Nucleus accumbens (tissue), 56 donors: Measurements from ENCODE around the gene DDX28.
"Not testable (repeated sequence)": the region's sequence is repeated elsewhere in the genome, so short reads cannot be mapped to it uniquely, and the experiment has no call there.

Source experiments
- DNase-seq, 56 donors: peaks; one replicate each; lab custom pipeline; 2025; lab: John Stamatoyannopoulos, UW

The DDX28 gene

DNA sequence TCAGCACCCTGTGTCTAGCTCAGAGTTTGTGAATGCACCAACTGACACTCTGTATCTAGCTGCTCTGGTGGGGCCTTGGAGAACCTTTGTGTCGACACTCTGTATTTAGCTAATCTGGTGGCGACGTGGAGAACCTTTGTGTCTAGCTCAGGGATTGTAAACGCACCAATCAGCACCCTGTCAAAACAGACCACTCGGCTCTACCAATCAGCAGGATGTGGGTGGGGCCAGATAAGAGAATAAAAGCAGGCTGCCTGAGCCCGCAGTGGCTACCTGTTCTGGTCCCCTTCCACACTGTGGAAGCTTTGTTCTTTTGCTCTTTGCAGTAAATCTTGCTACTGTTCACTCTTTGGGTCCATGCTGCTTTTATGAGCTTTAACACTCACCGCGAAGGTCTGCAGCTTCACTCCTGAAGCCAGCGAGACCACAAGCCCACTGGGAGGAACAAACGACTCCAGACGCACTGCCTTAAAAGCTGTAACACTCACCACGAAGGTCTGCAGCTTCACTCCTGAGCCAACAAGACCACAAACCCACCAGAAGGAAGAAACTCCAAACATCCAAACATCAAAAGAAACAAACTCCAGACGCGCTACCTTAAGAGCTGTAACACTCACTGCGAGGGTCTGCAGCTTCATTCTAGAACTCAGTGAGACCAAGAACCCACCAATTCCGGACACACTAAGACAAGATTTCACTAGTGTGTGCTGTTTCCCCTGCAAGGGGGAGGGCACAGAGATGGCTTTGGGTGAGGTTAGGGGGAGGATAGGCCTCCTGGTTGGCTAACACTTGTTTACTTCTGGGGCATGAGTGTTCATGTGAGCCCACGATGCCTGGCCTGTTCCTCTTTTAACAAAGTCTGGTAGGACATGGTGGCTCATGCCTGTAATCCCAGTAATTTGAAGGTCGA is 24.0 kb downstream of the DDX28 start, which contains the start of gene DPEP2:
Gene DPEP2 (minus strand): TSS at position 706 of the 910 bp plus-strand sequence. CDS start 6,272 bp downstream, outside the sequence.
- DNase-seq, result peak in 5 of 56 donors; percentile 1 to 21 (median 6)

DNA sequence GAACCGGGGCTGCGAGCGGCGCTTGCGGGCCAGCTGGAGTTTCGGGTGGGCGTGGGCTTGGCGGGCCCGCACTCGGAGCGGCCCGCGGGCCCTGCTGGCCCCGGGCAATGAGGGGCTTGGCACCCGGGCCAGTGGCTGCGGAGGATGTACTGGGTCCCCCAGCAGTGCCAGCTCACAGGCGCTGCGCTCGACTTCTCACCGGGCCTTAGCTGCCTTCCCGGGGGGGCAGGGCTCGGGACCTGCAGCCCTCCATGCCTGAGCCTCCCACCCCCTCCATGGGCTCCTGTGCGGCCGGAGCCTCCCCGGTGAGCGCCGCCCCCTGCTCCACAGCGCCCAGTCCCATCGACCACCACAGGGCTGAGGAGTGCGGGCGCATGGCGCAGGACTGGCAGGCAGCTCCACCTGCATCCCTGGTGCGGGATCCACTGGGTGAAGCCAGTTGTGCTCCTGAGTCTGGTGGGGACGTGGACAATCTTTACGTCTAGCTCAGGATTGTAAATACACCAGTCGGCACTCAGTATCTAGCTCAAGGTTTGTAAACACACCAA is 24.7 kb downstream of the DDX28 start:
- not testable (repeated sequence) for DNase-seq

DNA sequence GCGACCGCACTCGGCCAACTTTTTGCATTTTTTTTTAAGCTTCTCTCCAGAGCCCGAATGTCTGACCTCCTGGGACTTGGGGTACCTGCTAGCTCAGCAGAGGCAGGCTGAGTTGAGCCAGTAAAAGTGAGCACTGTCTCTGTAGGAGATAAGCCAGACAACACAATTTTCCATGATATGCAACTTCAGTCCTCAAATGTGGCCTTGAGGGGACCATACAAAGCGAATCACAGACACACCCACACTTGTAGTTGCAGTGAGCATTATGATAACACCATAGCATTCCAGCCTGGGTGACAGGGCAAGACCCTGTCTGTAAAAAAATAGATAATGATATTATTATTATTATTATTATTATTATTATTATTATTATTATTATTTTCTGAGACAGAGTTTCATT is 26.4 kb downstream of the DDX28 start:
- DNase-seq, result no peak

- no peak for DNase-seq
Observed at GRCh38 chr16:67995423-67995822, 27.6 kb downstream of the DDX28 start.

DNA sequence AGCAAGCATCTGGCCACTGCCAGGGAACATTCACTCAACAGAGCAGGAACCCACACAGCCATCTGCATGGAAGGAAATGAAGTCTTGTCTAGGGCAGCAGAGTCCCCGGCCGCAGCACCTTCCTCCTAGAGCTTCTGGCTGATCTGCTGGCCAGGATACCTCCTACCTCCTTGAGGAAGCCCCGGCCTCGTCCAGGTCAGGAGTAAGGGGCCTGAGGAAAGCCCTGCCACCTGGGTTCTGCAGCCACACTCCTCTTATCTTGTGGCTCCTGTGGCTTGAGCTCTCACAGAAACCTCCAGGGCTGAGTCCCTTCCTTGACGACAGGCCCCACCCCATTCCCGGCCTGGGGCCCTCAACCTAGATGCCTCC is 29.0 kb downstream of the DDX28 start:
- DNase-seq, result not testable (repeated sequence)

GRCh38 chr16:67993207-67994039 is 29.6 kb downstream of the DDX28 start:
- DNase-seq, result peak in 46 of 56 donors; percentile 3 to 75 (median 34)

DNA sequence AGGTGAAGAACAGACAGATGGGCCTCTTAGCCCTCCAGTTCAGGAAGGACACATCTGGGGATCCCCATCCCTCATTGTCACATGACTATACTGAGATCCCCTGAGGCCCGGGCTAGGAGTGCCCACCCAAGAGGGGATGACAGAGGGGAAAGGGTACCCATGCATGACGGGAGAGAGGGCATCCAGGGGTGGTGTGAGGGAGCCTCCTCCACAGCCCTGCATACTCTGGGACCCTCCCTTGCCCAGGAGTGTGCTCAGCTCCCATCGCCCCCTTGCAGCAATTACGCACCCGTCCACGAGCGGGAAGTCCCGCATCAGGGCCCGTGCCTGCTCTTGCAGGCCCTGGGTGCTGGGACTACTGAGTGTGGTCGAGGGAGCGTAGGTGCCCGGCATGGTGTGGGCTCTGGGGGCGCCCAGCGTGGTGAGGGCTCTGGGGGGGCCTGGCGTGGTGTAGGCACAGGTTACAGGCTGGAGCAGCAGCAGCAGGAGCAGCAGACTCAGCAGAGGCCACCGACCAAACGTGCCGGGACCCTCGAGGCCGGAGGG is 30.3 kb downstream of the DDX28 start:
- no peak for DNase-seq

GRCh38 chr16:67990018-67990386 is 33.0 kb downstream of the DDX28 start:
- DNase-seq, result no peak

DNA sequence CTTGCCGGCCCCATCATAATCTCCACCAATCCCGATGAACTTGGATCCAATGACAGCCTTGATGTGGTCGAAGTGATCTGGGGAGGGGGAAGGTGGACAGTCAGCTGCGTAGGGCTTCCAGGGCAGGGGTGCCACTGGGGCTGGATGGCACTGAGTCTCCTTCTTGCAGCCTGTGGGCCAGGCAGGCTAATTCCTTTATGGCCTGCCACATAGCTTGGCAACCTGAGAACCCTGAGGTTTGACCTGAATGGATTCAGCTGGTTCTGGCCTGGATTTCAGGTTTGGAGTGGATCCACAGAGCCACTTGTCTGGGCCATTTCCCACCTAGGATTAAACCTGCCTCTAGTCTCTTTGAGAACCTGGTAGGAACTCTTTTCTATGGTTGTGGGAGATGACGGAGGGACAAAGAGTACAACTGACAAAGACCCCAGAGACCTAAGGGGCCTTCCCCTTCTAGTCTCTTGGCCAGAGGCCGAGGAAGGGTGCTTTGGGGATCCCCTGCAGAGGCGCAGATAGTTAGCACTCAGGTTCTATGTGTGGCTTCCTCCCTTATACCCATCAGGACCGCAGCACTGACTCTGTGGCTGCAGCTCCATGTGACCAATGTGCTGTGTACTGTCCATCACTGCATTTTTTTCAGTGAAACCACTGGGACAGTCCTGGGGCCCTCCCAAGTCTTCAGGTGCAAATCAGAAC is 33.6 kb downstream of the DDX28 start:
- DNase-seq, result no peak

GRCh38 chr16:67988675-67989074 is 34.4 kb downstream of the DDX28 start:
- no peak for DNase-seq

DNA sequence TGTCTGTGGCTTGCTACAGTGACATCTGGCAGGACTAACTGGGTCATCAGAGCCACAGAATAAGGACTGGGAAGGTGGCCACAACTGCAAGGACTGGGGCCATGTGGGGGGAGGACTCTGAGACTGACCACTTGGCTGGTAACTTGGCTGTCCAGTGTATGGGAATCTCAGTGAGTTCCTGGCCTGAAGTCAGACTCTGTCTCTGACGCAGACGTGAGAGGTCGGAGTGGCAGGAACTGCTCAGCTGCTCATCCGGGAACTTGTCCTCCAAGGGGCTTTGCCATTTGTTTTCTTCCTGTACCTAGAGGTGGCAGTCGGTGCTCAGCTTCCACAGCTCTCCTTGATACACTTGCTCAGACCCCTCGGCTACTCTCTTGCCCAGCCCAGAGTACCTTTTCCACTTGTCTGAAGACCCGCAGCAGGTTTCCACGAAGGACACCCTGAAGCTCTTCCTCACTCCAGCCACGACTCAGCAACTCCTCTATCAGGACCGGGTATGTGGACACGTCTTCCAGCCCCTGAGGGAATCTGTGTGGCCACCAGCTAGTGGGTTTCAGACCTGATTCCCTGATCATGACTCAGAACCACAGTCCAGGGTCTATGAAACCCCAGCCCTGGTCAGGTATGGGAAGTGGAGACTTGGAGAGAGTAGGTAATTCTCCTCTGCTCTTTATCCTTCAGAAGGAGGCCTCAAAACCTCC is 35.4 kb downstream of the DDX28 start:
- DNase-seq, result peak in 31 of 56 donors; percentile 6 to 55 (median 31)

DNA sequence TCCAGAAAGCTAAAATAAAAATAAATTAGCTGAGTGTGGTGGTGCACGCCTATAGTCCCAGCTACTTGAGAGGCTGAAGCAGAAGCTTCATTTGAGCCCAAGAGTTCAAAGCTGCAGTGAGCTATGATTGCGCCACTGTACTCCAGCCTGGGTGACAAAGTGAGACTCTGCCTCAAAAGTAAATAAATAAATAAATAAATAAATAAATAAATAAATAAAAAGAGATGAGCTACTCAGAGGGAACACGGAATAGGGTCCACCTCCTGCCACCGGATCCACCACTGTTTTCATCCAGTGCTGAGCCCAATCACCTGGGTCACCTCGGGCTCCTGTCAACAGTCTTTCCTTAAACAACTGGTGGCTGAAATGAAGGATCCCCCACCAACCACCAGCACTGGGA is 36.1 kb downstream of the DDX28 start:
- DNase-seq, result no peak

GRCh38 chr16:67982011-67982696 is 40.9 kb downstream of the DDX28 start:
- no peak for DNase-seq

- DNase-seq, result no peak
Observed at GRCh38 chr16:67979955-67980678, 42.9 kb downstream of the DDX28 start, which contains the start of gene DPEP3. TSS of gene DPEP3 (minus strand) at chr16:67980499. CDS start at chr16:67980380, 119 bp downstream.

DNA sequence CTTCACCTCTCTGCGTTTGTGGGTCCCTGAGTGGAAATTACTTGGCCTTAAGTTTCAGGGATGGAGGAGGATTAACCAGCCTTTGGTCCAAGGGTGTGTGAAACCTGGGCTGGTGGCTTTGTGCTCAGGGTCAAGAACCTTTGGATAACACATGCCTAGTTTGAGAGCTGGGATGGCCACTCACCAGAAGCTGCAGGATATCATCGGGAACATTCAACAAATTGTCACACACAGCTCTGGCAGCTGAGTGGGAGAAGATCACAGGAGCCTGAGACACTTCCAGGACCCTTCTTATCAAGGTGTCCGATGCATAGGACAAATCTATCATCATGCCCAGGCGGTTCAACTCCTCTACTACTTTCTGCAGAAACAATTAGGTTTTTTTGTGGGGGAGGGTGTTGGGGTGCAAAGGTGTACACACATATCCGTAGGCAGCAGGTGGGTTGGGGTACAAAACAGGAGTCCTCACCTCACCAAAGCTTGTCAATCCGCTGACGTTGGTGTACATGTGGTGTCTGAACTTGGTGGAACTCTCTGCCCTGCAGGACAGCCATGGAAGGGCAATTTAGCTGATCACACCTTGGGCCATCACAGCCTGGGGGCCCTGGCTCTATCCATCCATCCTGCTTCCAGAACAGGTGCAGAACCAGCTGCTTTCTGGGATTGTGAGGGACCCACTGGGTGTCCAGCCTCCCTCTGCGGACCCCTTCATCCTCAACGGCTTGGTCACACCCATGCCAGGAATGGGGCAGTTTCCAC is 45.4 kb downstream of the DDX28 start:
- no peak for DNase-seq

- DNase-seq, result no peak
Observed at GRCh38 chr16:67977005-67977404, 46.0 kb downstream of the DDX28 start.

DNA sequence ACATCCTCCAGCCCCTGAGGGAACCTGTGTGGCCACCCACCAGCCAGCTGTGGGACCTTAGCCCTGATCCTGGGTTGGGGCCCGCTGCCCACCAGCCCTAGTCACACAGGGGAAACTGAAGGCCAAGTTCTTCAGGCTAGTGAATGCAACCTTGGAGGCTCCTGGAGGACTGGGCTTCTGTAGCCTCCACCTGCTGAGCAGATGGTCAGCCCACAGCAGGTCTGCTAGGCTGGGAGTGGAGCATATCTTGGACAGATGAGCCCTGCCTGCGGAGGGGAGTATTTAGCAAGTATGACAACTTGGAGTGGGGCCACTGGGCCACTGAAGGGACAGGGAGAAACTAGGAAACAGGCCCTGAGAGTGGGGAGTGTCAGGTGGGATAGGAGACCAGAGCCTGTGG is 46.8 kb downstream of the DDX28 start:
- DNase-seq, result no peak
